Endodermal cell (in vitro differentiated cells): Measurements from ENCODE around the gene LRIT3. TPM values are rescaled to one million over a fixed set of nuclear protein-coding genes. Genes with fewer than 3 reads are reported as not detected.

Source experiments
- DNase-seq: peaks from one replicate; pipeline ENCODE4 v3.0.0-alpha.2; 2017
- H3K27ac ChIP-seq: 2 replicates; pipeline ENCODE4 v1.5.1; 2013; ENCODE audit warnings: mild to moderate bottlenecking, low read depth, low read length, moderate library complexity
- H3K27me3 ChIP-seq: 2 replicates; pipeline ENCODE4 v1.6.1; 2013; ENCODE audit warnings: mild to moderate bottlenecking, low read length, moderate library complexity; ENCODE audit not compliant: insufficient read depth, control insufficient read depth, poor library complexity, severe bottlenecking
- H3K36me3 ChIP-seq: 2 replicates; pipeline ENCODE4 v1.7.0; 2013; ENCODE audit warnings: mild to moderate bottlenecking, low read length, moderate library complexity; ENCODE audit not compliant: control insufficient read depth, insufficient read depth
- H3K4me1 ChIP-seq: one replicate; pipeline ENCODE4 v1.7.0; 2013; ENCODE audit warnings: low read length; ENCODE audit not compliant: control insufficient read depth, insufficient read depth
- H3K4me3 ChIP-seq: 2 replicates; pipeline ENCODE4 v1.5.1; 2013; ENCODE audit warnings: mild to moderate bottlenecking, low read length, moderate library complexity
- H3K9ac ChIP-seq: 2 replicates; pipeline ENCODE4 v1.6.1; 2013; ENCODE audit warnings: mild to moderate bottlenecking, low read length, moderate library complexity; ENCODE audit not compliant: poor library complexity, severe bottlenecking; ENCODE audit errors: extremely low read depth
- H3K9me3 ChIP-seq: 2 replicates; pipeline ENCODE4 v1.6.1; 2013; ENCODE audit warnings: mild to moderate bottlenecking, low read length, moderate library complexity; ENCODE audit not compliant: control insufficient read depth
- H3K27ac Mint-ChIP-seq: 2 replicates; pipeline ENCODE4 v1.8.0; 2020; ENCODE audit warnings: mixed read lengths
- H3K27me3 Mint-ChIP-seq: 2 replicates; pipeline ENCODE4 v1.8.0; 2021; ENCODE audit warnings: mild to moderate bottlenecking, mixed read lengths; ENCODE audit not compliant: insufficient read depth
- H3K36me3 Mint-ChIP-seq: 2 replicates; pipeline ENCODE4 v1.8.0; 2020; ENCODE audit warnings: low read depth, mixed read lengths
- H3K4me1 Mint-ChIP-seq: 2 replicates; pipeline ENCODE4 v1.8.0; 2020; ENCODE audit warnings: mixed read lengths
- H3K4me3 Mint-ChIP-seq: 2 replicates; pipeline ENCODE4 v1.8.0; 2020; ENCODE audit warnings: mild to moderate bottlenecking, moderate library complexity, mixed read lengths
- H3K9me3 Mint-ChIP-seq: 2 replicates; pipeline ENCODE4 v1.8.0; 2020; ENCODE audit warnings: mild to moderate bottlenecking, mixed read lengths
- CTCF ChIP-seq: fragments of 200-600 bp; sonication (generic); conservative IDR thresholded peaks from 2 replicates; pipeline ENCODE4 v1.5.0; 2021; ENCODE audit warnings: antibody characterized with exemption, mild to moderate bottlenecking
- WGBS, 2 experiments: methylation state at CpG; one replicate each; pipeline versions ENCODE4 v1.1.5 to v1.1.7; 2013; ENCODE audit warnings: missing lambda C conversion rate in 2 of 2, mixed read lengths in 1 of 2; ENCODE audit not compliant: insufficient coverage in 1 of 2, insufficient read length in 1 of 2; 5-methylcytosine and 5-hydroxymethylcytosine counted together
- total RNA-seq, 2 donors: library from RNA; stranded (reverse); fragmentation: NEBNext Ultra II Directional in 1 of 2; extraction: Animal tissue kit (Norgen Biotek cat#: 25700) in 1 of 2; gene quantifications; 2 replicates in 1 of 2; 3 replicates in 1 of 2; pipeline ENCODE4 v1.2.1, GENCODE V29; 2021

Gene LRIT3
- total RNA-seq, 2 donors from 2014 or later: 1.5 to 3.1 TPM

- Histone ChIP-seq H3K36me3 (peaks cover 81% of the 10 kb centered on the region), H3K9ac (no peak overlapping the region), H3K27ac (no peak overlapping the region), H3K27me3 (no peaks in the 10 kb centered on the region), H3K9me3 (no peaks in the 10 kb centered on the region), H3K4me1 (no peaks in the 10 kb centered on the region), H3K4me3 (no peak overlapping the region)
- H3K27ac Mint-ChIP-seq: no peak overlapping the region
- no peak for DNase-seq
- H3K36me3 Mint-ChIP-seq: peaks cover 68% of the 10 kb centered on the region
- TF ChIP-seq CTCF: no peak
- H3K27me3 Mint-ChIP-seq: no peaks in the 10 kb centered on the region
- H3K9me3 Mint-ChIP-seq: no peaks in the 10 kb centered on the region
- WGBS, 2 experiments: 90% methylated on average over 2 of the region's 2 CpGs
- H3K4me1 Mint-ChIP-seq: peaks cover 27% of the 10 kb centered on the region
- H3K4me3 Mint-ChIP-seq: no peak overlapping the region
Observed at GRCh38 chr4:109820563-109820962, 27.3 kb upstream of the LRIT3 start.

- Mint-ChIP-seq H3K9me3 (no peaks in the 10 kb centered on the region), H3K27me3 (no peaks in the 10 kb centered on the region), H3K4me1 (peaks cover 27% of the 10 kb centered on the region), H3K4me3 (no peak overlapping the region), H3K27ac (no peak overlapping the region), H3K36me3 (peaks cover 70% of the 10 kb centered on the region)
- Histone ChIP-seq H3K27me3 (no peaks in the 10 kb centered on the region), H3K9me3 (no peaks in the 10 kb centered on the region), H3K4me3 (no peak overlapping the region), H3K27ac (no peak overlapping the region), H3K9ac (no peak overlapping the region), H3K36me3 (peaks cover 84% of the 10 kb centered on the region), H3K4me1 (no peaks in the 10 kb centered on the region)
- DNase-seq: no peak
- WGBS, 2 experiments: 38% methylated on average over 1 of the region's 2 CpGs; no CpG with 5 or more reads in 1 of the 2 experiments
- no peak for TF ChIP-seq CTCF
Observed at GRCh38 chr4:109821185-109821584, 26.7 kb upstream of the LRIT3 start.

GRCh38 chr4:109826719-109827118 lies 21.2 kb upstream of the LRIT3 start:
- H3K4me3 ChIP-seq: peak overlapping the region; percentile 41
- peak; percentile 75 for TF ChIP-seq CTCF
- no peaks in the 10 kb centered on the region for H3K9me3 ChIP-seq
- H3K27me3 Mint-ChIP-seq: no peaks in the 10 kb centered on the region
- no peaks in the 10 kb centered on the region for H3K4me1 ChIP-seq
- H3K4me1 Mint-ChIP-seq: peaks cover 15% of the 10 kb centered on the region
- no peak overlapping the region for H3K4me3 Mint-ChIP-seq
- peaks cover 26% of the 10 kb centered on the region for H3K36me3 Mint-ChIP-seq
- H3K9me3 Mint-ChIP-seq: no peaks in the 10 kb centered on the region
- peaks cover 53% of the 10 kb centered on the region for H3K36me3 ChIP-seq
- H3K27ac ChIP-seq: no peak overlapping the region
- H3K27ac Mint-ChIP-seq: no peak overlapping the region
- no peak for DNase-seq
- no peak overlapping the region for H3K9ac ChIP-seq
- no peaks in the 10 kb centered on the region for H3K27me3 ChIP-seq
